Measurements from ENCODE around the gene TWIST2.

The TWIST2 gene

DNA sequence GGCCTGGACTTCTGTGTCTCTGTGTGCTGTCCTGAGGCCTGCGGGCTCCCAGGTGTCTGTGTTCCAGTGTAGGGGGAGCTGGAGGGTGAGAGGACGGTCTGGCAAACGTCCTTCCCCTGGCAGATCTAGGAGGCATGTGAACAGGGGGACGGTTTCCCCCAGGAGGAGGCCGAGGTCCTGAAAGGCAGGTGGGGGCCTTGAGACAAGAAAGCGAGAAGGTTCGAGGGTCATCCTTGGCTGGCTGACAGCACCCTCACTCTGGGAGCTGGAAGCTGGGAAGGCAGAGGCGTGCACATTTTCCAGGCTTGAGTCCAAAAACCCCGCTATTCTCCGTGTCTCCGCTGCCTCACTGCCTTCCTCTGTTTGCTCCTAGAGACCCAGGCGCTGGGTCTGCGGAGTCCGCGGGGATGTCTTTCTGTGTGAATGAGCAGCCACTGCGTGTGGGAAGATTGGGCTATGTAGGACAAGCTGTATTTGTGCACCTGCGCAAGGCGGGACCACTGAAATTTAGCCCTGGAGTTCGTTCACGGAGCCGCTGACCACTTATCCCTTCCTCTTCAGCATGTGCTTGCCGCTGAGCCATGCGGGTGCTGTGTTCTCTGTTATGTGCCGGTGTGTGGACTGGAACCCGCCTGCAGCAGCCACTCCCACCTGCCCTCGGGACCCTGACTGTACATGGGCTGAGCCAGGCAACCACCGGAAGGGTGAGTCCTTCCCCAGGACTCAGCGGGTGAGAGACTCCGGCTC, 43.7 kb downstream of the TWIST2 start:
- DNase-seq (ENCODE audit: low spot score), result no peak
- in situ Hi-C loops (cut with MboI; ENCODE audit: low sequenced_read_pairs, unreplicated experiment), result no loop called here
- TF ChIP-seq, protein P1, sequence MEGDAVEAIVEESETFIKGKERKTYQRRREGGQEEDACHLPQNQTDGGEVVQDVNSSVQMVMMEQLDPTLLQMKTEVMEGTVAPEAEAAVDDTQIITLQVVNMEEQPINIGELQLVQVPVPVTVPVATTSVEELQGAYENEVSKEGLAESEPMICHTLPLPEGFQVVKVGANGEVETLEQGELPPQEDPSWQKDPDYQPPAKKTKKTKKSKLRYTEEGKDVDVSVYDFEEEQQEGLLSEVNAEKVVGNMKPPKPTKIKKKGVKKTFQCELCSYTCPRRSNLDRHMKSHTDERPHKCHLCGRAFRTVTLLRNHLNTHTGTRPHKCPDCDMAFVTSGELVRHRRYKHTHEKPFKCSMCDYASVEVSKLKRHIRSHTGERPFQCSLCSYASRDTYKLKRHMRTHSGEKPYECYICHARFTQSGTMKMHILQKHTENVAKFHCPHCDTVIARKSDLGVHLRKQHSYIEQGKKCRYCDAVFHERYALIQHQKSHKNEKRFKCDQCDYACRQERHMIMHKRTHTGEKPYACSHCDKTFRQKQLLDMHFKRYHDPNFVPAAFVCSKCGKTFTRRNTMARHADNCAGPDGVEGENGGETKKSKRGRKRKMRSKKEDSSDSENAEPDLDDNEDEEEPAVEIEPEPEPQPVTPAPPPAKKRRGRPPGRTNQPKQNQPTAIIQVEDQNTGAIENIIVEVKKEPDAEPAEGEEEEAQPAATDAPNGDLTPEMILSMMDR (IDR thresholded peaks at IDR 0.05; ENCODE audit: borderline replicate concordance, control extremely low read depth, extremely low read depth, insufficient read depth, missing control alignments), result no peak

DNA sequence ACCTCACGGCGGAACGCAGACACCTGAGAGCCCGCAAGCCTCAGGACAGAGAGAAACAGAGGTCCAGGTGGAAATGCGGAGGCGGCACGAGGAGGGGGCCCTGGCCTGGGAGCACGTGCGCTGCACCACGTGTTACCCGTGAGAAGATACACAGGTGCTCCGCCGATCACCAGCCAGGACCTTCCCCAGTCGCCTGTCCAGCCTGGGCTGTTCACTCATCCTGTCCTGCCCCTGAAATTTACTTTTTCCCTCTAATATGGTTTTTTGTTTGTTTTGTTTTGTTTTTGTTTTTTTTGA, 44.3 kb downstream of the TWIST2 start:
- in situ Hi-C loops (cut with MboI; ENCODE audit: low sequenced_read_pairs, unreplicated experiment), result no loop called here
- TF ChIP-seq, protein P1 (IDR thresholded peaks at IDR 0.05; ENCODE audit: borderline replicate concordance, control extremely low read depth, extremely low read depth, insufficient read depth, missing control alignments), result no peak
- no peak for DNase-seq (ENCODE audit: low spot score)

DNA sequence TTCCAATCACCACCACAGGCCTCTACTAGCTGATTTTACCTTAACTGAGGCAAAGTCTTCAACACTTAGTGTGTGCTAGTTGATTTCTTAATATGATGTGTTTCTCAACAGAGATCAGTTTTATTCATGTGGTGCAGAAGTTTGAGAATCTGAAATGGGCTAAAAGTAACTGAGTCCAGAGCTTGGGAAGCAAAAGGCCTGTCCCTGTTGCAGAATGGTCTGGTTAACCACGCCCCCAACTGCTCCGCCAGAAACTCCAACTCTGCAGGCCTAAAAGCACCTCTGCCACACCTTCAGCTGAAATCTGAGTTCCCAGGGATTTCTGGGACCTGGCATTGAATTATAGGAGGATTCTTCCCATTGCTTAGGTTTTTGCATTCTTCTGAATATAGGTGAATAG, 44.9 kb downstream of the TWIST2 start:
- TF ChIP-seq, protein P1 (IDR thresholded peaks at IDR 0.05; ENCODE audit: borderline replicate concordance, control extremely low read depth, extremely low read depth, insufficient read depth, missing control alignments), result no peak
- in situ Hi-C loops (cut with MboI; ENCODE audit: low sequenced_read_pairs, unreplicated experiment), result no loop called here
- no peak for DNase-seq (ENCODE audit: low spot score)

DNA sequence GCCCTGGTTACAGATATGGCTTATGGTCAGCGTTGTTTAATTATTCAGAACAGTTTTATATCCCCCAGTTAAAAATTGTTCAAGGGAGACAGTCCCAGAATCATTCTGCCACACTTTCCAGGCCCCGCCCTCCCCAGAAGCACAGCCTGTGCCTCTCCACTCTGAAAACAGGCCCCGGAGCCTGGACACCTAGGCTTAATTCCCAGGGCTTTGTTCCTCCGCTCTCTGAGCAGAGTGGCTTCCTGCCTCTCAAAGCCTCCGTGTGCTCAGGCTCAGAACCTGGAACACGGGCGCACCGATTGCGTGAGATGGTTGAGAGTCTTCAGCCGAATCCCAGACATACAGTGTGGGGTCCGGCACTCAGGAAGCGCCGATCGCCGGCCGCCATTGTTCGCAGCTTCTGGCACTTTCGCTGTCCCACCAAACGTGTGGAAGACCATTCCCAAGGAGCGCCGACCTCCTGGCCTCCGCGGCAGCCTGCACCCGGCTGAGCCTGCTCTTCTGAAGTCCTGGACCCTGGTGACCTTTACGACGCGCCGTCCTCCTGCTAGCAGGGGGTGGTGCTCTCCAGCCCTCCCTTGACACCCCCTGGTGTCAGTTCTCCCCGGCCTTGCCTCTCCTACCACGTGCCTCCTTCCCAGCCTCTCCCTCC, 45.6 kb downstream of the TWIST2 start:
- TF ChIP-seq, protein P1 (IDR thresholded peaks at IDR 0.05; ENCODE audit: borderline replicate concordance, control extremely low read depth, extremely low read depth, insufficient read depth, missing control alignments), result no peak
- DNase-seq (ENCODE audit: low spot score), result no peak
- in situ Hi-C loops (cut with MboI; ENCODE audit: low sequenced_read_pairs, unreplicated experiment), result no loop called here

DNA sequence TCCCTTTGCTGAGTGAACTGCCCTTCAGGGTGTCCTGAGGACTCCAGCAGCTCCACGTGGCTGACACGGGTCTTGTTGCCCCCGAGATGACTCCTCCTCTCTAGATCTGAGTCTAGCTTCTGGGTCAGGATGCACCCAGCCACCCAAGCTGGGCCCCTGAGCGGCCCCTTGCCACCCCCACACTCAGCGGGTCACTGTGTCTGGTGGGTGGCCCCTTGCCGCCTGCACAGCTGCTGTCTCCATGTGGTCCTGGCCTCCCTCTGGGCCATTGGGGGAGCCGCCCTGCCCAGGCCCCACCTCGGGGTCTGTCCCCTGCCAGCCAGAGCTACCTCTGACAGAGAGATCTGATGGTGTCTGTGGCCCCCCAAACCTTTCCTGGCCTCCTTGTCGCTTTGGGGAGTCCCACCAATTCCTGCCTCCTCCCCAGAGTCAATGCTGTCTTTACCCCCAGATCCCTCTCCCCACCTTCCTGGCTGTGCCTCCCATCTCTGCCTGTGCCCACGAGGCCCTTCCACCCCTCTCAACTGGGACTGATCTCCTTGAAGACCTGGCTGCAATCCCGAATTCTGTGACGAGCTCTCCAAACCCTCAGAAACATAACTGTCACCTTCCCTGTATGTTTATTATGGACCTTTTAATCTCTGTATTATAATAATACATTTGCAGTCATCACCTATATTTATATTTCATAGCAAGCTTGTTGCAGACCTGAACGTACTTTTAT, 46.5 kb downstream of the TWIST2 start:
- no peak for DNase-seq (ENCODE audit: low spot score)
- TF ChIP-seq, protein P1 (IDR thresholded peaks at IDR 0.05; ENCODE audit: borderline replicate concordance, control extremely low read depth, extremely low read depth, insufficient read depth, missing control alignments), result no peak
- in situ Hi-C loops (cut with MboI; ENCODE audit: low sequenced_read_pairs, unreplicated experiment), result no loop called here

DNA sequence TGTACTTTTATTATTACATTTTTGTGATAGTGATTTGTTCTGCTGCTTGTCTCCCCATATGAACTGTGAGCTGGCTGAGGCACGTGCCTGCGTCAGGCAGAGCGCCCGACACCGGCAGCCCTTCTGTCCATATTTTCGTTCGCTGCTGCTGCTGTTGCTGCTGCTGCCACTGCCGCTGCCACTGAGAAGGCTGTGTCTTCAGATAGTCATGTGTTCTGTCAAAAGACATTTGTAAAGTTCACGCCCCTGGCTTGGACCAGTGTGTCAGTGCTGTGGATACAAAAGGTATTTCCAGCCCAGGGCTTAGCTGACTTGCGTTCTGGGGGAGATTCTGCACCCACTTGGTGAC, 47.0 kb downstream of the TWIST2 start:
- in situ Hi-C loops (cut with MboI; ENCODE audit: low sequenced_read_pairs, unreplicated experiment), result no loop called here
- DNase-seq (ENCODE audit: low spot score), result no peak
- TF ChIP-seq, protein P1 (IDR thresholded peaks at IDR 0.05; ENCODE audit: borderline replicate concordance, control extremely low read depth, extremely low read depth, insufficient read depth, missing control alignments), result no peak

All from GM13976 (cell line).